Mononuclear cell (primary cell): ENCODE data around the gene EPHB1. TPM values are rescaled to one million over a fixed set of nuclear protein-coding genes. Genes with fewer than 3 reads are reported as not detected.

ENCODE experiments used
- H3K27me3 ChIP-seq: 2 replicates; pipeline ENCODE4 v1.6.0; 2011; ENCODE audit warnings: low read length, control low read depth; ENCODE audit not compliant: insufficient read depth
- H3K4me1 ChIP-seq: 2 replicates; pipeline ENCODE4 v1.5.1; 2011; ENCODE audit warnings: mild to moderate bottlenecking, low read length, control low read depth; ENCODE audit not compliant: insufficient read depth
- H3K4me3 ChIP-seq: 2 replicates; pipeline ENCODE4 v1.5.1; 2011; ENCODE audit warnings: mild to moderate bottlenecking, low read length, moderate library complexity
- H3K9me3 ChIP-seq: 2 replicates; pipeline ENCODE4 v1.5.1; 2011; ENCODE audit warnings: low read depth, mild to moderate bottlenecking, control low read depth, low read length
- total RNA-seq: library from RNA; depleted of rRNA; stranded (reverse); fragments of >200 nt; gene quantifications from one replicate; pipeline ENCODE4 v1.2.3, GENCODE V29; 2012

Gene EPHB1
- total RNA-seq, 1 donor: 0.63 TPM

GRCh38 chr3:134810850-134811249 lies 15.8 kb downstream of the EPHB1 start:
- no peaks in the 10 kb centered on the region for H3K27me3 ChIP-seq
- H3K4me1 ChIP-seq: no peaks in the 10 kb centered on the region
- no peaks in the 10 kb centered on the region for H3K9me3 ChIP-seq
- no peak overlapping the region for H3K4me3 ChIP-seq

DNA sequence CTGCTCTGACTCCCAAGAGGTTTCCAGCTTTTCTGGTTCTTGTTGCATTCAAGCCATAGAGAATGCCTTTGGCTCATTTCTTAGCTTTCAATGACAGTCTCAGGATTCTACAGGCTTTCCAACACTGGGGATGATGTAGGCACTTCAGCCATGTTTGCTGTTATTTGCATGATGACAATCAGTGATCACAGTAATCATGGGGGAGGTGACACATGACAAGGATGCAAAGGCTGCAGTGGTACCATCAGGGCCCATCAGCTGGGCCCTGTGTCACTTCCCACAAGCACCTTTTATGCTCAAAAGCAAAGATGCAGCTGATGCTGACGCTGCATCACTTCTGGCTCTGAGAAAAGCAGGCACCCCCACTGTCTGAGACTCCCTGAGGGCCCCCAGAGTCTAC lies 18.6 kb downstream of the EPHB1 start:
- Histone ChIP-seq H3K9me3 (no peaks in the 10 kb centered on the region), H3K4me1 (no peaks in the 10 kb centered on the region)

GRCh38 chr3:134815519-134815918 lies 20.5 kb downstream of the EPHB1 start:
- no peaks in the 10 kb centered on the region for H3K9me3 ChIP-seq
- H3K4me1 ChIP-seq: no peaks in the 10 kb centered on the region
- H3K4me3 ChIP-seq: no peak overlapping the region

More for the DNA sequence above, 18.6 kb downstream of the EPHB1 start:
- no peak overlapping the region for H3K4me3 ChIP-seq
- H3K27me3 ChIP-seq: no peaks in the 10 kb centered on the region

DNA sequence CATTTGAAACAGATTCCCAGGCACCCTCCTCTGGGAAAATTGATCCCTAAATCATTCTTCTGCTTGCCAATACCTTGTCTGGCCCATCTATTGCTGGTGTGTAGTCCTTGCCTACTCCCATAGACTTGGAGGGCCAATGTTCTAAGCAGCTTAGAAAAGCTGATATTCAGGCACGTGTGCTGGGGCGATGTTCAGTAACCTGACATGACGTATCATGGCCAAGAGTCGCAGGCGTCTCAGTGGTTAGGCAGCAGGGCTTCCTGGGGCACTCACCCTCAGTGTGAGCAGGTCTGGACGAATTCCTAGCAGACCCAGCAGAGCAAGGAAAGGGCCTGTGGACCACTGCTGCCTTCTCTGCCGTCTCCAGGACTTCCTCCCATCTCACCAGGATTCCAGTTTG lies 21.6 kb downstream of the EPHB1 start:
- Histone ChIP-seq H3K4me3 (no peak overlapping the region), H3K27me3 (no peaks in the 10 kb centered on the region), H3K4me1 (no peaks in the 10 kb centered on the region), H3K9me3 (no peaks in the 10 kb centered on the region)

More at GRCh38 chr3:134815519-134815918, 20.5 kb downstream of the EPHB1 start:
- no peaks in the 10 kb centered on the region for H3K27me3 ChIP-seq

- Histone ChIP-seq H3K9me3 (no peaks in the 10 kb centered on the region), H3K4me1 (no peaks in the 10 kb centered on the region), H3K4me3 (no peak overlapping the region), H3K27me3 (no peaks in the 10 kb centered on the region)
Observed at GRCh38 chr3:134817297-134817696, 22.2 kb downstream of the EPHB1 start.

- Histone ChIP-seq H3K27me3 (no peaks in the 10 kb centered on the region), H3K9me3 (no peaks in the 10 kb centered on the region), H3K4me3 (no peak overlapping the region), H3K4me1 (no peaks in the 10 kb centered on the region)
Observed at GRCh38 chr3:134820994-134821393, 25.9 kb downstream of the EPHB1 start.

GRCh38 chr3:134822090-134822489 lies 27.0 kb downstream of the EPHB1 start:
- H3K27me3 ChIP-seq: no peaks in the 10 kb centered on the region
- H3K4me3 ChIP-seq: no peak overlapping the region
- no peaks in the 10 kb centered on the region for H3K9me3 ChIP-seq
- H3K4me1 ChIP-seq: no peaks in the 10 kb centered on the region

GRCh38 chr3:134823679-134824078 lies 28.6 kb downstream of the EPHB1 start:
- Histone ChIP-seq H3K4me3 (no peak overlapping the region), H3K27me3 (no peaks in the 10 kb centered on the region)

GRCh38 chr3:134824791-134825190 lies 29.7 kb downstream of the EPHB1 start:
- H3K9me3 ChIP-seq: no peaks in the 10 kb centered on the region
- H3K4me3 ChIP-seq: no peak overlapping the region
- H3K27me3 ChIP-seq: no peaks in the 10 kb centered on the region
- H3K4me1 ChIP-seq: no peaks in the 10 kb centered on the region

More at GRCh38 chr3:134823679-134824078, 28.6 kb downstream of the EPHB1 start:
- H3K9me3 ChIP-seq: no peaks in the 10 kb centered on the region
- H3K4me1 ChIP-seq: no peaks in the 10 kb centered on the region

DNA sequence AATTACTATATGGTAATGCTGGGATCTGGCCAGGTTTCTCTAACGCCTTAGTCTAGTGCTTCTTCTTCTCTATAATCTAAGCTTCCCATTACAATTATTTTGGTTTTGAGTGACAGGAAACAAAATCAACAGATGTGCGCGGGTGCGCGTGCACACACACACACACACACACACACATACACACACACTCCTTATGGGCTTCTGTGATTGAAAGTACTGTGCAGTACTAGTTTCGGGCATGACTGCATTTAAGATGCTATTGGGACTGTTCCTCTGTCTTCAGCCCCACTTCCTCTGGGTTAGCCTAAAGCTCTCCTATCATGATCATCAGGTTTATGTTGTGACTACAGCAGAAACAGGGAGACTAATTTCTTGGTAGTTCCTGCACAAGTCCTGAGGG lies 32.2 kb downstream of the EPHB1 start:
- H3K9me3 ChIP-seq: no peaks in the 10 kb centered on the region
- H3K27me3 ChIP-seq: no peaks in the 10 kb centered on the region
- H3K4me3 ChIP-seq: no peak overlapping the region
- no peaks in the 10 kb centered on the region for H3K4me1 ChIP-seq

DNA sequence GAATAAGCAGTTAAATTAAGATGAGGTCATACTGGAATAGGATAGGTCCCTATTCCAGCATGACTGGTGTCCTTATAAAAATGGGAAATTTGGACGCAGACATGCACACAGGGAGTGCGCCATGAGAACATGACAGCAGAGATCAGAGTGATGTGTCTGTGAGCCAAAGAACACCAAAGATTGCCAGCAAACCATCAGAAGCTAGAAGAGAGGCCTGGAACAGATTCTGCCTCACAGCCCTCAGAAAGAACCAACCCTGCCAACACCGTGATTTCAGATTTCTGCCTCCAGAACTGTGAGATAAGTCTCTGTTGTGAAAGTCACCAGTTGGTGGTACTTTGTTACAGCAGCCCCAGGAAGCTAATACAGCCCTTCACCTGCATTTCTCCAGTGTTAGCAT lies 34.7 kb downstream of the EPHB1 start:
- H3K9me3 ChIP-seq: no peaks in the 10 kb centered on the region
- no peak overlapping the region for H3K4me3 ChIP-seq
- H3K27me3 ChIP-seq: no peaks in the 10 kb centered on the region
- H3K4me1 ChIP-seq: no peaks in the 10 kb centered on the region

DNA sequence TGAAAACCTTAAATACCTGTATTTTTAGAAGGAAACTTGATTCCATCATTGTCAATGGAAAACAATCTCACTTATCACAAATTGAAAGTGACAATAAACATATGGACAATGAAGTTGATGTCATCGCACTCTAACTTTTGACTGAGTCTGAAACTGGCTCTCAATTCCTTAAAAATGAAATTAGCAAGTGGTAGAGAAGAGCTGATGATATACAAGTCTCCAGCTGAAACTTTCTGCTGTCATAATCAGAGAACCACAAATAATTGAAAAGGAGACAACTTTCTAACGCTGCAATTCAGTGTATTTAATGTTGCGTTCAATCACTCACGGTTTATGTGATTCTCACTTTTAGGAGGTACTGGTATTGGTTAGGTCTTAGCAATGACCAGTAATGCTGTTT lies 37.5 kb downstream of the EPHB1 start:
- H3K9me3 ChIP-seq: no peaks in the 10 kb centered on the region
- no peaks in the 10 kb centered on the region for H3K27me3 ChIP-seq
- no peak overlapping the region for H3K4me3 ChIP-seq
- no peaks in the 10 kb centered on the region for H3K4me1 ChIP-seq

- H3K27me3 ChIP-seq: no peaks in the 10 kb centered on the region
Observed at GRCh38 chr3:134833453-134834163, 38.5 kb downstream of the EPHB1 start.

GRCh38 chr3:134836921-134837320 lies 41.9 kb downstream of the EPHB1 start:
- Histone ChIP-seq H3K4me3 (no peak overlapping the region), H3K9me3 (no peaks in the 10 kb centered on the region), H3K27me3 (no peaks in the 10 kb centered on the region), H3K4me1 (no peaks in the 10 kb centered on the region)

More at GRCh38 chr3:134833453-134834163, 38.5 kb downstream of the EPHB1 start:
- Histone ChIP-seq H3K9me3 (no peaks in the 10 kb centered on the region), H3K4me3 (no peak overlapping the region), H3K4me1 (no peaks in the 10 kb centered on the region)

DNA sequence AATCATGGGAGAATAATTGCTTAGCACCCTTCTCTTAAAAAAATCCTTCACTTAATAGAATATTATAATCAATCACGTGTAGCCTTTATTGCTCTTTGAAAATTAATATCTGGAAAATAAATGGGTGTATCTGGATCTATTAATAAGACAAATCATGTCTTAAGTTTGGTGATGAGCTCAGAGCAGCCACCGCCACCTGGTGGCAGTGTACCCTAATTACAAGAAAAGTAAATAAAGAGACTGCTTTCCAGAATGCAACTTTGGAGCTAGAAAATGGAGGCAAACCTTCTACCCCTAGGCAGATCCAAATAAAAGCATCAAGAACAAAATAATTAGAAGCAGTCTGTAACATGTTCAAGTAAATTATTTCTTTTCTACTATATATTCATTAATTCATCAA lies 43.5 kb downstream of the EPHB1 start:
- no peaks in the 10 kb centered on the region for H3K9me3 ChIP-seq
- H3K4me1 ChIP-seq: no peaks in the 10 kb centered on the region
- H3K4me3 ChIP-seq: no peak overlapping the region
- no peaks in the 10 kb centered on the region for H3K27me3 ChIP-seq

DNA sequence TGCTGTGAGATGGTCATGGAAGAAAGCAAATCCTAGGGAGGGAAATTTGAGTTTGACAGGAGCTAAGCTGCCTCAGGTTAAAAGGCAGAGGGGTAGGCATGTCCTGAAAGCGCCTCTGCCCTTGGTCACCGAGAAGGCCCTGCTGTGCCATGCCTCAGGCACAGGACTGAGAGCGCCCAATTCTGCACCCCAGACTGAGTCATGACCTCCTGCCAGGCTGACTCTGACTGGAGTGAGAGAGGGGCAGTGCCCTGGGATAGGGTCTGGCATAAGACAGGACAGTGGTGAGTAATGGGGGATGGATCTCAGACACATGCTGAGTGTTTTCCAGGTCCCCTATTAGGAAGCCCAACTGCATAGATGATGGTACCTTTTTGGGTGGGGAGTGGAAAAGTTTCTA lies 44.4 kb downstream of the EPHB1 start:
- Histone ChIP-seq H3K27me3 (no peaks in the 10 kb centered on the region), H3K9me3 (no peaks in the 10 kb centered on the region), H3K4me1 (no peaks in the 10 kb centered on the region), H3K4me3 (no peak overlapping the region)
